IMR-90 (cell line): ENCODE data around the gene PTPRK.

Source experiments
- CEBPB ChIP-seq: IDR thresholded peaks from 2 replicates; pipeline ENCODE4 v1.6.1; 2012; ENCODE audit warnings: low read depth, low read length, improper control_type of control experiment
- CHD1 ChIP-seq: IDR thresholded peaks from 2 replicates; pipeline ENCODE4 v1.6.1; 2012; ENCODE audit warnings: low read depth, low read length, improper control_type of control experiment
- FOS ChIP-seq: fragments of 150-350 bp; IDR thresholded peaks from 2 replicates; pipeline ENCODE4 v1.6.1; 2016; ENCODE audit warnings: low read depth, low read length
- MAFK ChIP-seq: IDR thresholded peaks from 2 replicates; pipeline ENCODE4 v1.6.1; 2012; ENCODE audit warnings: low read depth, low read length, improper control_type of control experiment
- MAZ ChIP-seq: IDR thresholded peaks from 2 replicates; pipeline ENCODE4 v1.6.1; 2012; ENCODE audit warnings: low read depth, mild to moderate bottlenecking, low read length, improper control_type of control experiment, moderate library complexity, borderline replicate concordance
- POLR2A ChIP-seq: IDR thresholded peaks from 2 replicates; pipeline ENCODE4 v1.6.1; 2012; ENCODE audit warnings: mild to moderate bottlenecking, low read depth, low read length
- RAD21 ChIP-seq: IDR thresholded peaks from 2 replicates; pipeline ENCODE4 v1.6.1; 2012; ENCODE audit warnings: low read length, improper control_type of control experiment
- RCOR1 ChIP-seq: IDR thresholded peaks from 2 replicates; pipeline ENCODE4 v1.6.1; 2012; ENCODE audit warnings: mild to moderate bottlenecking, low read length, improper control_type of control experiment; ENCODE audit not compliant: insufficient replicate concordance
- RFX5 ChIP-seq: IDR thresholded peaks from 2 replicates; pipeline ENCODE4 v1.8.0; 2012; ENCODE audit warnings: low read depth, mild to moderate bottlenecking, low read length, moderate library complexity
- SMC3 ChIP-seq: fragments of 150-350 bp; IDR thresholded peaks from 2 replicates; pipeline ENCODE4 v1.6.1; 2016; ENCODE audit warnings: low read depth, mild to moderate bottlenecking, antibody characterized with exemption, low read length, moderate library complexity
- TF ChIP-seq, protein P1 (sequence below): conservative IDR thresholded peaks from 2 replicates; pipeline ENCODE4 v1.5.1; 2012; ENCODE audit warnings: mild to moderate bottlenecking, low read depth, low read length, improper control_type of control experiment
- TF ChIP-seq, protein P2 (sequence below): fragments of 150-350 bp; IDR thresholded peaks from 2 replicates; pipeline ENCODE4 v1.6.1; 2017; ENCODE audit warnings: mild to moderate bottlenecking, antibody characterized with exemption, low read length, low read depth
- TF ChIP-seq, protein P3 (sequence below): fragments of 150-350 bp; IDR thresholded peaks from 2 replicates; pipeline ENCODE4 v1.6.1; 2016; ENCODE audit warnings: low read depth, mild to moderate bottlenecking, low read length, moderate library complexity, borderline replicate concordance

DNA sequence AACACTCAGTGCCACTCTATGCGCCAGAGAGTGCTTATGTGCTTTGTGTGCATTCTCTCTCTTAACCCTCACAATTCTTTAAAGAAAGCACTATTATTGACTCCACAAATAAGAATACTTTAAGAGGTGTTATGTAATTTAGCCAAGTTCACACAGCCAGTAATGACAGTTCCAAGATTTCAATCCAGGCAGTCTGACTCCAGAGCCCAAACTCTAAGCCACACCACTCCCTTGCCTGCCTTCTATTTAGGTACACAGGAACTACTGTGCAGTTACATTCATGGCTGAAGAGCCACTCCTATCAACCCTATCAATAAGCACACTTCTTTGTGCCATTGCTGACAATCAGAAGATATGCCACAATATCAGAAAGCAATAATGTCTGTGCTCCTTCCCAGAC, 93.3 kb downstream of the PTPRK start:
- TF ChIP-seq RAD21 (no peak), POLR2A (no peak), MAZ (no peak), SMC3 (no peak), RFX5 (no peak), FOS (no peak), MAFK (no peak), CEBPB (no peak), RCOR1 (no peak), CHD1 (no peak)
- TF ChIP-seq, protein P1, sequence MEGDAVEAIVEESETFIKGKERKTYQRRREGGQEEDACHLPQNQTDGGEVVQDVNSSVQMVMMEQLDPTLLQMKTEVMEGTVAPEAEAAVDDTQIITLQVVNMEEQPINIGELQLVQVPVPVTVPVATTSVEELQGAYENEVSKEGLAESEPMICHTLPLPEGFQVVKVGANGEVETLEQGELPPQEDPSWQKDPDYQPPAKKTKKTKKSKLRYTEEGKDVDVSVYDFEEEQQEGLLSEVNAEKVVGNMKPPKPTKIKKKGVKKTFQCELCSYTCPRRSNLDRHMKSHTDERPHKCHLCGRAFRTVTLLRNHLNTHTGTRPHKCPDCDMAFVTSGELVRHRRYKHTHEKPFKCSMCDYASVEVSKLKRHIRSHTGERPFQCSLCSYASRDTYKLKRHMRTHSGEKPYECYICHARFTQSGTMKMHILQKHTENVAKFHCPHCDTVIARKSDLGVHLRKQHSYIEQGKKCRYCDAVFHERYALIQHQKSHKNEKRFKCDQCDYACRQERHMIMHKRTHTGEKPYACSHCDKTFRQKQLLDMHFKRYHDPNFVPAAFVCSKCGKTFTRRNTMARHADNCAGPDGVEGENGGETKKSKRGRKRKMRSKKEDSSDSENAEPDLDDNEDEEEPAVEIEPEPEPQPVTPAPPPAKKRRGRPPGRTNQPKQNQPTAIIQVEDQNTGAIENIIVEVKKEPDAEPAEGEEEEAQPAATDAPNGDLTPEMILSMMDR, result no peak
- TF ChIP-seq, protein P2, sequence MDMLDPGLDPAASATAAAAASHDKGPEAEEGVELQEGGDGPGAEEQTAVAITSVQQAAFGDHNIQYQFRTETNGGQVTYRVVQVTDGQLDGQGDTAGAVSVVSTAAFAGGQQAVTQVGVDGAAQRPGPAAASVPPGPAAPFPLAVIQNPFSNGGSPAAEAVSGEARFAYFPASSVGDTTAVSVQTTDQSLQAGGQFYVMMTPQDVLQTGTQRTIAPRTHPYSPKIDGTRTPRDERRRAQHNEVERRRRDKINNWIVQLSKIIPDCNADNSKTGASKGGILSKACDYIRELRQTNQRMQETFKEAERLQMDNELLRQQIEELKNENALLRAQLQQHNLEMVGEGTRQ, result no peak
- TF ChIP-seq, protein P3, sequence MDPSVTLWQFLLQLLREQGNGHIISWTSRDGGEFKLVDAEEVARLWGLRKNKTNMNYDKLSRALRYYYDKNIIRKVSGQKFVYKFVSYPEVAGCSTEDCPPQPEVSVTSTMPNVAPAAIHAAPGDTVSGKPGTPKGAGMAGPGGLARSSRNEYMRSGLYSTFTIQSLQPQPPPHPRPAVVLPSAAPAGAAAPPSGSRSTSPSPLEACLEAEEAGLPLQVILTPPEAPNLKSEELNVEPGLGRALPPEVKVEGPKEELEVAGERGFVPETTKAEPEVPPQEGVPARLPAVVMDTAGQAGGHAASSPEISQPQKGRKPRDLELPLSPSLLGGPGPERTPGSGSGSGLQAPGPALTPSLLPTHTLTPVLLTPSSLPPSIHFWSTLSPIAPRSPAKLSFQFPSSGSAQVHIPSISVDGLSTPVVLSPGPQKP, result no peak
